Thoracic aorta (tissue), 2 donors: ENCODE measurements around the gene APOD. TPM values are rescaled to one million over a fixed set of nuclear protein-coding genes. Genes with fewer than 3 reads are reported as not detected.

Experiments used
- ATAC-seq: fragments of 150-250 bp; one replicate; pipeline ENCODE4 v1.8.0; 2017; ENCODE audit warnings: low read depth; ENCODE audit not compliant: insufficient number of reproducible peaks, low FRiP score
- DNase-seq: peaks from one replicate; pipeline ENCODE4 v3.0.0-alpha.2; 2020; ENCODE audit warnings: low spot score
- H3K27ac ChIP-seq, 2 donors: fragments of 200-600 bp; sonication (generic); 1 replicate in 1 of 2; 2 replicates in 1 of 2; pipeline ENCODE4 v1.5.1; 2016; ENCODE audit warnings: mild to moderate bottlenecking in 2 of 2, moderate library complexity in 2 of 2
- H3K27me3 ChIP-seq: fragments of 200-600 bp; sonication (generic); replicated peaks from 2 replicates; pipeline ENCODE4 v1.6.0; 2016; ENCODE audit warnings: mild to moderate bottlenecking; ENCODE audit not compliant: insufficient read depth
- H3K36me3 ChIP-seq: fragments of 200-600 bp; sonication (generic); one replicate; pipeline ENCODE4 v1.5.1; 2016
- H3K4me1 ChIP-seq, 2 donors: fragments of 200-600 bp; sonication (generic); 1 replicate in 1 of 2; 2 replicates in 1 of 2; pipeline versions ENCODE4 v1.5.1 to v1.6.0; 2016; ENCODE audit warnings: low read depth in 2 of 2, mild to moderate bottlenecking in 1 of 2; ENCODE audit not compliant: control insufficient read depth in 1 of 2
- H3K4me3 ChIP-seq: fragments of 200-600 bp; sonication (generic); 2 replicates; pipeline ENCODE4 v1.5.1; 2016; ENCODE audit warnings: mild to moderate bottlenecking
- H3K9me3 ChIP-seq: fragments of 200-600 bp; sonication (generic); 2 replicates; pipeline ENCODE4 v1.5.1; 2016
- total RNA-seq, 2 donors: library from RNA; depleted of rRNA; stranded (reverse); fragments of >200 nt; gene quantifications; one replicate each; pipeline versions ENCODE4 v1.1.0 to v1.2.3, GENCODE V29; 2016
- TF ChIP-seq, protein P1 (sequence below): fragments of 200-600 bp; sonication (generic); IDR thresholded peaks from one replicate; pipeline ENCODE4 v1.5.1; 2019; ENCODE audit warnings: antibody characterized with exemption

APOD gene
- total RNA-seq, 2 donors from 2014 or later = 135 to 153 TPM

DNA sequence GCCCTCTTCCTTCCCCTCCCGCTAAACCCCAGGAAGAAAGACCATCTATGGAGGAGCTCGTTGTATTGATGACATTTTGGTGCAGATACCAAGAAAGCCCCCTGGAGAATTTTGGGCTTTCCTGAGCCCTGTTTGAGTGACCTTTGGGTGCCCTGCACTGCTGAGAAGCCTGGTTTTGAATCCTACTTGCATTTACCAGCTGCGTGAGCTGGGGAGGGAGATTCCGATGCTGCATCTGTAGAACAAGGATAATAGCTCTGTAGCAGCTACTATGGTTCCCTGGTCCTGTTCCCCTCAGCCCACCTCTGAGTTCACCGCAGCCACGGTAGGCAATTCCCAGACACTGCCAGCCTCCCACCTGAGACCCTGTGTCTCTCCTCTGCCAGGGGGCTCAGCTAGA is 5.2 kb downstream of the APOD start:
- no peak overlapping the region for H3K27ac ChIP-seq
- DNase-seq = no peak
- no peak overlapping the region for H3K4me3 ChIP-seq
- H3K27me3 ChIP-seq = no peaks in the 10 kb centered on the region
- H3K36me3 ChIP-seq = no peaks in the 10 kb centered on the region
- ATAC-seq = no peak
- no peaks in the 10 kb centered on the region for H3K9me3 ChIP-seq
- TF ChIP-seq, protein P1, sequence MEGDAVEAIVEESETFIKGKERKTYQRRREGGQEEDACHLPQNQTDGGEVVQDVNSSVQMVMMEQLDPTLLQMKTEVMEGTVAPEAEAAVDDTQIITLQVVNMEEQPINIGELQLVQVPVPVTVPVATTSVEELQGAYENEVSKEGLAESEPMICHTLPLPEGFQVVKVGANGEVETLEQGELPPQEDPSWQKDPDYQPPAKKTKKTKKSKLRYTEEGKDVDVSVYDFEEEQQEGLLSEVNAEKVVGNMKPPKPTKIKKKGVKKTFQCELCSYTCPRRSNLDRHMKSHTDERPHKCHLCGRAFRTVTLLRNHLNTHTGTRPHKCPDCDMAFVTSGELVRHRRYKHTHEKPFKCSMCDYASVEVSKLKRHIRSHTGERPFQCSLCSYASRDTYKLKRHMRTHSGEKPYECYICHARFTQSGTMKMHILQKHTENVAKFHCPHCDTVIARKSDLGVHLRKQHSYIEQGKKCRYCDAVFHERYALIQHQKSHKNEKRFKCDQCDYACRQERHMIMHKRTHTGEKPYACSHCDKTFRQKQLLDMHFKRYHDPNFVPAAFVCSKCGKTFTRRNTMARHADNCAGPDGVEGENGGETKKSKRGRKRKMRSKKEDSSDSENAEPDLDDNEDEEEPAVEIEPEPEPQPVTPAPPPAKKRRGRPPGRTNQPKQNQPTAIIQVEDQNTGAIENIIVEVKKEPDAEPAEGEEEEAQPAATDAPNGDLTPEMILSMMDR = no peak
- H3K4me1 ChIP-seq = no peaks in the 10 kb centered on the region

- no peak overlapping the region for H3K27ac ChIP-seq
- DNase-seq (no peak), ATAC-seq (no peak)
- H3K4me3 ChIP-seq = no peak overlapping the region
- no peaks in the 10 kb centered on the region for H3K9me3 ChIP-seq
- TF ChIP-seq, protein P1 = no peak
- no peaks in the 10 kb centered on the region for H3K36me3 ChIP-seq
- H3K27me3 ChIP-seq = no peaks in the 10 kb centered on the region
- no peaks in the 10 kb centered on the region for H3K4me1 ChIP-seq
These were observed 6.0 kb downstream of the APOD start for GRCh38 chr3:195577645-195578177.

GRCh38 chr3:195574497-195575304 is 9.0 kb downstream of the APOD start:
- no peaks in the 10 kb centered on the region for H3K27me3 ChIP-seq
- H3K4me1 ChIP-seq = no peaks in the 10 kb centered on the region
- no peak overlapping the region for H3K27ac ChIP-seq
- no peak for ATAC-seq
- no peak overlapping the region for H3K4me3 ChIP-seq
- no peaks in the 10 kb centered on the region for H3K36me3 ChIP-seq
- no peak for DNase-seq
- no peaks in the 10 kb centered on the region for H3K9me3 ChIP-seq
- TF ChIP-seq, protein P1 = no peak

GRCh38 chr3:195573611-195574496 is 9.9 kb downstream of the APOD start:
- TF ChIP-seq, protein P1 = no peak
- no peak for DNase-seq
- H3K27ac ChIP-seq = no peak overlapping the region
- H3K4me1 ChIP-seq = no peaks in the 10 kb centered on the region
- no peak for ATAC-seq
- no peaks in the 10 kb centered on the region for H3K9me3 ChIP-seq
- no peak overlapping the region for H3K4me3 ChIP-seq
- H3K36me3 ChIP-seq = no peaks in the 10 kb centered on the region
- no peaks in the 10 kb centered on the region for H3K27me3 ChIP-seq

GRCh38 chr3:195571361-195571760 is 12.4 kb downstream of the APOD start:
- DNase-seq (no peak), ATAC-seq (no peak)
- H3K27ac ChIP-seq = no peak overlapping the region
- TF ChIP-seq, protein P1 = no peak
- no peaks in the 10 kb centered on the region for H3K4me1 ChIP-seq
- no peaks in the 10 kb centered on the region for H3K9me3 ChIP-seq
- no peak overlapping the region for H3K4me3 ChIP-seq
- no peaks in the 10 kb centered on the region for H3K36me3 ChIP-seq
- H3K27me3 ChIP-seq = no peaks in the 10 kb centered on the region
